Lower leg skin (tissue), 3 donors: Measurements from ENCODE around the gene APOBEC3H.

Experiments
- POLR2A ChIP-seq, 2 donors: fragments of 450-650 bp; IDR thresholded peaks; one replicate each; pipeline ENCODE4 v1.6.1; 2016 to 2017; ENCODE audit warnings: antibody characterized with exemption in 2 of 2, mild to moderate bottlenecking in 1 of 2, moderate library complexity in 1 of 2
- TF ChIP-seq, protein P1 (sequence below), 3 donors: fragments of 450-650 bp; IDR thresholded peaks; one replicate each; pipeline ENCODE4 v1.5.1; 2016; ENCODE audit warnings: antibody characterized with exemption in 3 of 3, mild to moderate bottlenecking in 3 of 3, moderate library complexity in 2 of 3

DNA sequence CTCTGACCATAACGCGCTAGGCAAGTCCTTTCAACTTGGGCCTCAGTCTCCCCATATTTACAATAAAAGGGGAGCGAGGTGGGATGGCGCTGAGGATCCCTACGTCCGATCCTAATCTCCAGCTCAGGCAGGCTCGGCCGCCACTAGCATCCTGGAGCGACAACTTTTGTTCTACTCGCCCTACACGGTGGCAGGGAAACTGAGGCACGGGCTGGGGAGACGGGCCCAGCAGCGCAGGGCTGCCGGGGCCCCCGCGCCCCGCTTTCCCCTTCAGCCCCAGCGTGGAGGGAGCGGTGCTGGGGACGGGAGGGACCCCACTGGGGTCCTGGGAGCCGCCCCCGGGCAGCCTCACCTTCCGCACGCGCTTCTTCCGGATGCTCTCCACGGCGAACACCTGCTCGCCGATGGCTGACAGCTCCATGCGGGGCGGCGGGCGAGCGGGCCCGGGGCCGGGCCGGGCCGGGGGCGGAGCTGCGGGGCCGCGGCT lies 55.0 kb downstream of the APOBEC3H start:
- TF ChIP-seq, protein P1, sequence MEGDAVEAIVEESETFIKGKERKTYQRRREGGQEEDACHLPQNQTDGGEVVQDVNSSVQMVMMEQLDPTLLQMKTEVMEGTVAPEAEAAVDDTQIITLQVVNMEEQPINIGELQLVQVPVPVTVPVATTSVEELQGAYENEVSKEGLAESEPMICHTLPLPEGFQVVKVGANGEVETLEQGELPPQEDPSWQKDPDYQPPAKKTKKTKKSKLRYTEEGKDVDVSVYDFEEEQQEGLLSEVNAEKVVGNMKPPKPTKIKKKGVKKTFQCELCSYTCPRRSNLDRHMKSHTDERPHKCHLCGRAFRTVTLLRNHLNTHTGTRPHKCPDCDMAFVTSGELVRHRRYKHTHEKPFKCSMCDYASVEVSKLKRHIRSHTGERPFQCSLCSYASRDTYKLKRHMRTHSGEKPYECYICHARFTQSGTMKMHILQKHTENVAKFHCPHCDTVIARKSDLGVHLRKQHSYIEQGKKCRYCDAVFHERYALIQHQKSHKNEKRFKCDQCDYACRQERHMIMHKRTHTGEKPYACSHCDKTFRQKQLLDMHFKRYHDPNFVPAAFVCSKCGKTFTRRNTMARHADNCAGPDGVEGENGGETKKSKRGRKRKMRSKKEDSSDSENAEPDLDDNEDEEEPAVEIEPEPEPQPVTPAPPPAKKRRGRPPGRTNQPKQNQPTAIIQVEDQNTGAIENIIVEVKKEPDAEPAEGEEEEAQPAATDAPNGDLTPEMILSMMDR (IDR thresholded peaks at IDR 0.05), result no peak
- no peak for TF ChIP-seq POLR2A (IDR thresholded peaks at IDR 0.05)
